Uterus (tissue), 2 donors: ENCODE data around the gene SOX5.

Experiments used
- CTCF ChIP-seq, 4 experiments: fragments of 200-600 bp in 2 of 4; fragments of 450-650 bp in 2 of 4; sonication (generic) in 2 of 4; IDR thresholded peaks; one replicate each; pipeline ENCODE4 v1.5.1; 2016 to 2019; ENCODE audit warnings: antibody characterized with exemption in 4 of 4, mild to moderate bottlenecking in 2 of 4, moderate library complexity in 1 of 4
- POLR2A ChIP-seq, 2 donors: fragments of 450-650 bp; IDR thresholded peaks; one replicate each; pipeline ENCODE4 v1.6.1; 2016; ENCODE audit warnings: antibody characterized with exemption in 2 of 2, mild to moderate bottlenecking in 1 of 2, moderate library complexity in 1 of 2

DNA sequence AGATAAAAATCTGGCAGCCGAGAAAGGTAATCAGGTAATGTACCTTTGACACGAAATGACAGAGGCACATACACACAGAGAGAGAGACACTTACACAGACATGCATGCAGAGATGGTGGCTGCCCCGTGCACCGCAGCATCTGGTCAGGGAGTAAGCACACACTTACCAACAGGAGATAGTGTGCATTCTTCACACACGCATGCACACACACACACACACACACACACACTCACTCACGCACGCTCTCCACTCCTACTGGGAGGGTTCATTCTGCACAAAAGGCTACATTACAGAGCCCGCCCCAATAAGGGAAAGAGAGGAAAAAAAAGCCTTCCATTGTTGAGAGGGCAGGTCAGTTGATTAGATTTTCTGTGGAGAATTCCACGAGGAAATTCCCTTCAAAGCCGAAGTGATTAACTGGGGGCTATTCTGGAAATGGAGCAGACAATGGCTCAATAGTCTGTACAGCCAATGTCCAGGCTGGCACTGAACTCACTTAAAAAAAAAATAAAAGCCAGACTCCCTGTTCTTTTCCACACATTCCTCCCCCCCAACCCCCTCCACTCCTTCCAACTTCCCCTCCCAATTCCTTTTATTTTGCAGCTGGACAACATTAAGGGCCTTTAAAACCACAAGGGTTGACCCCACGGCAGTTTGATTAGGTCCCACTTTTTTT lies 1.4 kb upstream of the SOX5 start:
- no peak for TF ChIP-seq CTCF (IDR thresholded peaks at IDR 0.05)
- TF ChIP-seq POLR2A (IDR thresholded peaks at IDR 0.05), result no peak
